ENCODE data around the gene PTPRE.

- TF ChIP-seq POLR2A (IDR thresholded peaks at IDR 0.05; ENCODE audit: low read depth, low read length) (no peak), TAF1 (IDR thresholded peaks at IDR 0.05; ENCODE audit: borderline replicate concordance, low read depth, low read length) (no peak), POLR2AphosphoS5 (IDR thresholded peaks at IDR 0.05; ENCODE audit: low read depth, low read length) (no peak)
Measured at GRCh38 chr10:128065881-128066534, 159.1 kb downstream of the PTPRE start.
